Ectodermal cell (in vitro differentiated cells): ENCODE data around the gene NIPAL4.

Source experiments
- H3K27ac ChIP-seq: 2 replicates; pipeline ENCODE4 v1.7.0; 2013; ENCODE audit warnings: mild to moderate bottlenecking, low read depth, low read length; ENCODE audit not compliant: insufficient read depth, poor library complexity, severe bottlenecking
- H3K27me3 ChIP-seq: 2 replicates; pipeline ENCODE4 v1.7.0; 2013; ENCODE audit warnings: mild to moderate bottlenecking, low read length; ENCODE audit not compliant: insufficient read depth, control insufficient read depth, poor library complexity, severe bottlenecking
- H3K36me3 ChIP-seq: one replicate; pipeline ENCODE4 v1.7.0; 2013; ENCODE audit warnings: low read length; ENCODE audit not compliant: control insufficient read depth, insufficient read depth
- H3K4me1 ChIP-seq: one replicate; pipeline ENCODE4 v1.7.0; 2013; ENCODE audit warnings: low read length; ENCODE audit not compliant: control insufficient read depth, insufficient read depth
- H3K4me3 ChIP-seq: 2 replicates; pipeline ENCODE4 v1.7.0; 2013; ENCODE audit warnings: low read depth, low read length, control low read depth; ENCODE audit not compliant: insufficient read depth
- H3K9me3 ChIP-seq: 2 replicates; pipeline ENCODE4 v1.7.0; 2013; ENCODE audit warnings: mild to moderate bottlenecking, low read length, moderate library complexity; ENCODE audit not compliant: control insufficient read depth
- WGBS, 2 experiments: methylation state at CpG; one replicate each; pipeline ENCODE4 v1.1.7; 2013; ENCODE audit warnings: missing lambda C conversion rate in 2 of 2; 5-methylcytosine and 5-hydroxymethylcytosine counted together

The NIPAL4 gene

DNA sequence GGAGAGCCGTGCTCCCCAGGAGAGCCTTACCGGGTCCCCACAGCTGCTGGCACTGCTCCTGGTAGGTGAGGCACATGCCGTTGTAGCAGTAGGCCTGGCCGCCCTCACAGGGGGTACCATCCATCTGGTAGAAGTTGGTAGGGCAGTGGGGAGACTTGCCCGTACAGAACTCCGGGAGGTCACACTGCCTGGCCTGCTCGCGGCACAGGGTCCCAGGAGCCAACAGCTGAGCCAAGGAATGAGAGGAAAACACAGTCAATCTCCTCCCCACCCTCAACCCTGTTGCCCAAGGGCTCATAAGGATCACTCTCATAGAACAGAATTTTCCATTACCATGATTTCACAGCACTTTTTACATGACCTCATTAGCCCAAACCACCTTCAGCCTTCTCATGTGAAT lies 36.9 kb downstream of the NIPAL4 start:
- H3K9me3 ChIP-seq: no peaks in the 10 kb centered on the region
- H3K4me1 ChIP-seq: no peaks in the 10 kb centered on the region
- H3K4me3 ChIP-seq: no peak overlapping the region
- H3K36me3 ChIP-seq: no peaks in the 10 kb centered on the region
- 95 to 96% methylated on average over 8 of the region's 8 CpGs for WGBS, 2 experiments
- no peak overlapping the region for H3K27ac ChIP-seq
- H3K27me3 ChIP-seq: no peaks in the 10 kb centered on the region

DNA sequence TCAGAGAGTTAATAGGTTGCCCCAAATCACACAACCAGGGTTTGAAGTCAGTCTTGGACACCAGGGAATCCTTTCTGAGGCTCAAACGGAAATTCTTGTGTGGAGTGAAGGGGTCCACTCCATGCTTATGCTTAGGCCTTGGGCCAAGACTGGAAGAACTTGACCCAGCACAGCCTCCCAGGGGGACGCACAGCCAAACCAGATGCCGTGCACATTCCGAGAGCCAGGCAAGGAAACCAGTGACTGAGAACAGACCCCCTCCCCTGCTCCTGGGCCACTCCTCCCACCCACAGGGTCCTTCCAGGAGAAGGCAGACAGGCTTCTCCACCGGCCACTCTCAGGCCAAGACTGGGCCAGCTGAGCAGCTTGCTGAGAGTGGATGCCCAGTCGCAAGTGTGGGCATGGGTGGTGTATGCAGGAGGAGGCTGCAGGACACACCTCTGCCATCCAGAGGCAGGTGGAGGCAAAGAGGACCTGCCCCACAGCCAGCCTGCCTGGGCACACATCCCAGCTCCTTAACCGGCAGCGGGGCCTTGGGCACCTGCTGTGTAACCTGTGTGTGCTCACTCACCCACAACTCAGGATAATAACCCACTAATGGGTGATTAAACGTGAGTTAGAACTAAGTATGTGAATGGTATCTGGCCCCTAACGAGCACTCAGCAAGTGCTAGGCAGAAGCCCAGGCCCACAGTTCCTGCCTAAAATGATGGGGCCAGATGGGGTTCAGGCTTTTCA lies 38.0 kb downstream of the NIPAL4 start:
- WGBS, 2 experiments: 90 to 91% methylated on average over 10 of the region's 10 CpGs
- Histone ChIP-seq H3K4me1 (no peaks in the 10 kb centered on the region), H3K36me3 (no peaks in the 10 kb centered on the region), H3K4me3 (no peak overlapping the region), H3K27ac (no peak overlapping the region), H3K9me3 (no peaks in the 10 kb centered on the region), H3K27me3 (no peaks in the 10 kb centered on the region)

DNA sequence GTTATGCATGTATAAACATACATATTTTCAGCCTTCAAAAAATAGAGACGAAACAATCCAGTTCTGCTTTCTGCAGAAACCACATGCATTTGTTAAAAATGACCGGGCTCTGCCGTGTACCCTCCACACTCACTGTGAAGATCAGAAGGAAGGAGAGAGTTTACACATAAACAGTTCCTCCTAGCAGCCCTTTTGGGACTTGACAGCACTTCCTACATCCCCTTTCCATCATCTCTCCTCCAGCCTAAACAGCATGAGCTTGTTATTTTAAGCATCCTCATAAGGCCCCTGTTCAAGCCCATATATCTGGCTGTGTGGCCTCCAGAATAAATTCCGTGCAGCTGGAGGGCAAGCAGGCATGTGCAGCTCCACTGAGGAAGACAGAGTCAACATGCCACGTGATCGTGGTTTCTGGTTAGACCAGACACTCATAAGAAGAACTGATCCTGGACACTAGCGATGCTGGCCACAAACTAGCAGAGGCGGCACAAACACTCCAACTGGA lies 42.2 kb downstream of the NIPAL4 start:
- no peaks in the 10 kb centered on the region for H3K36me3 ChIP-seq
- no peaks in the 10 kb centered on the region for H3K27me3 ChIP-seq
- no peak overlapping the region for H3K27ac ChIP-seq
- no peak overlapping the region for H3K4me3 ChIP-seq
- 93 to 96% methylated on average over 8 of the region's 8 CpGs for WGBS, 2 experiments
- no peaks in the 10 kb centered on the region for H3K9me3 ChIP-seq
- no peaks in the 10 kb centered on the region for H3K4me1 ChIP-seq

DNA sequence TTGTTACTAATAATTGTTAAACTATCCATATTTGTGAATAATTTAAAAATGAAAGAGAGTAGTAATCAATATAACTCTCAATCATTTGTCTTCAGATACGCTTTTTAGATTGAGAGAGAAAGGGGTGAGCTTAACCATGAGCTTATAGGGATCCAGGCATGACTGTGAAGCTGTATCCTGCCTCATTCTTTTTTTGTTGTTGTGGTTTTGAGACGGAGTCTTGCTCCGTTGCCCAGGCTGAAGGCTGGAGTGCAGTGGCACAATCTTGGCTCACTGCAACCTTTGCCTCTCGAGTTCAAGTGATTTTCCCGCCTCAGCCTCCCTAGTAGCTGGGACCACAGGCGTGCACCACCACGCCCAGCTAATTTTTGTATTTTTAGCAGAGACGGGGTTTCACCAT lies 44.0 kb downstream of the NIPAL4 start:
- H3K36me3 ChIP-seq: no peaks in the 10 kb centered on the region
- no peaks in the 10 kb centered on the region for H3K4me1 ChIP-seq
- H3K27me3 ChIP-seq: no peaks in the 10 kb centered on the region
- H3K4me3 ChIP-seq: no peak overlapping the region
- WGBS, 2 experiments: 80 to 81% methylated on average over 8 of the region's 8 CpGs
- no peaks in the 10 kb centered on the region for H3K9me3 ChIP-seq
- H3K27ac ChIP-seq: no peak overlapping the region

DNA sequence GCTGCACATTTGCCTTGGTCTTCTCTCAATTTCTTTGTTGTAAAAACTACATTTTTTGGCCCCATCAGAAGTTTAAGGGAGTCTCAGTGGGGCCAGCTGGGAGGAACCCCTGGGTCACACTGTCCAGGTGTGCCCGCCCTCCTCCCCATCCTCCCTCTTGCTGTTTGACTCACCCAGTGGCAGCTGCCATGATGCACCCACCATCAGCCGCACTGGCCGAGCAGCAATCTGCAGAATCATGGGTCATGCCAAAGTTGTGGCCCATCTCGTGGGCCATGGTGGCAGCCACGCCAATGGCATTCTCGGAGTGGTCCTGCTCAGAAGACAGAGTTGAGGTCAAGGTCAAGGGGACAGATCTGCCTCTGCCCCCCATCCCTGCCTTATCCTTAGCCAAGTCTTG lies 45.5 kb downstream of the NIPAL4 start:
- Histone ChIP-seq H3K27ac (no peak overlapping the region), H3K36me3 (no peaks in the 10 kb centered on the region), H3K27me3 (no peaks in the 10 kb centered on the region), H3K9me3 (no peaks in the 10 kb centered on the region), H3K4me3 (no peak overlapping the region), H3K4me1 (no peaks in the 10 kb centered on the region)
- WGBS, 2 experiments: 95 to 97% methylated on average over 6 of the region's 6 CpGs

DNA sequence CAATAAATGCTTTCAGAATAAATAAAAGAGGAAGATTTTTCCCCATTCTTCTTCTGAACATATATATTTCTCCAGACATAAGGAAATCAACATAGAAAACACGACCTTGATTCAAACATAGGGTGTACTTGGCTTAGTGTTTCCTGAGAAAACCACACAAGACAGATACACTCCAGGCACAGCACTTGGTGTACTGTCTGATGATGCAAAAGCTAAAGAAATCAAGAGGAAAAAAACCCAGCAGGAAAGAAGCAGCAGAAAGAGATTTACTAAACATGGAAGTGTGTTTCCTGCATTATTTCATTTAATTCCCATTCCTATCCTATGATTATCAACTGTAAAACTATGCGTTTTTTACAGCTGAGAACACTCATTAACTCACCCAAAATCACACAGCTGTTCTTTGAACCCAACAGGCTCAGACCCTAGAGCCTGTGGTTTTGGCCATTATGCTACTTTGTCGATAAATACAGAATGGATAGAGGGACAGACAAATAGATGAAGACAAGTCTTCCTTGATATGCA lies 46.1 kb downstream of the NIPAL4 start:
- H3K4me3 ChIP-seq: no peak overlapping the region
- no peaks in the 10 kb centered on the region for H3K27me3 ChIP-seq
- WGBS, 2 experiments: 89 to 94% methylated on average over 3 of the region's 3 CpGs
- no peaks in the 10 kb centered on the region for H3K36me3 ChIP-seq
- H3K27ac ChIP-seq: no peak overlapping the region
- H3K9me3 ChIP-seq: no peaks in the 10 kb centered on the region
- no peaks in the 10 kb centered on the region for H3K4me1 ChIP-seq

DNA sequence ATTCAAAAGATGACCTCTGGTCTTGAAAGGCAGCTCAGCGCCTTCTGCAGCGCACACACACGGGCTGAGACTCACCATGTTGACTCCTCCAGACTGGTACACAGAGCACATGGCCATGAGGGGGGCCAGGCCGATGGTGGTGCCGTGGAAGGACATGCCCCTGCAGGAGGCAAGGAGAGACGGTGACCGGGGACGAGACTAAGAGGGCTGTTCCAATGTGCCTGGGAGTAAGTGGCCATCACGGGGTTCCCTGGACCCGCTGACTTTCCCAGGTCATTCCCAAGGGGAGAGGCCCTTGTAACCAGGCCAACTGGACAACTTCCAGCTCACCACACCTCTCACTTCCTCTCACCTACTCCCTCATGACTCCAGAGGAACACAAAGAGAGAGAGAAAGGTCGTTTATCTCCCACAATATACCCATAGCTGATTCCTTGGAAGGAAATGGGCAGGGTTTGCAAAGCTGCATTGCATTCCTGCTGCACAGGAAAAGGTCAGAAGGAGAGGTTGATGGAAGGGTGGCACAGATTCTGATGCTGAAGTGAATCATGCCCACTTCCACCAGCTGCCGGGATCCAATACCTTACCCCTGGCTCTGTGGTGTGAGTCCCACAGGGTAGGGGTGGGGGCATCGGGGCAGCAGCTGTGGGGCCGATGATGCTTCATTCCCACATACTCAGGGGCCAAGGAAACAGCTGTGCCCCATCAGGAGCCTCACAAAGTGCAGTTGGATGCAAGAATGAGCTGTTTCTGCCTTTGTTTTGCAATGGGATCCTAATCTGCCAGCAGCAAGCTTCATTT lies 47.2 kb downstream of the NIPAL4 start:
- 92 to 95% methylated on average over 13 to 14 of the region's 14 CpGs for WGBS, 2 experiments
- Histone ChIP-seq H3K4me3 (no peak overlapping the region), H3K27ac (no peak overlapping the region), H3K4me1 (no peaks in the 10 kb centered on the region), H3K36me3 (no peaks in the 10 kb centered on the region), H3K27me3 (no peaks in the 10 kb centered on the region), H3K9me3 (no peaks in the 10 kb centered on the region)

DNA sequence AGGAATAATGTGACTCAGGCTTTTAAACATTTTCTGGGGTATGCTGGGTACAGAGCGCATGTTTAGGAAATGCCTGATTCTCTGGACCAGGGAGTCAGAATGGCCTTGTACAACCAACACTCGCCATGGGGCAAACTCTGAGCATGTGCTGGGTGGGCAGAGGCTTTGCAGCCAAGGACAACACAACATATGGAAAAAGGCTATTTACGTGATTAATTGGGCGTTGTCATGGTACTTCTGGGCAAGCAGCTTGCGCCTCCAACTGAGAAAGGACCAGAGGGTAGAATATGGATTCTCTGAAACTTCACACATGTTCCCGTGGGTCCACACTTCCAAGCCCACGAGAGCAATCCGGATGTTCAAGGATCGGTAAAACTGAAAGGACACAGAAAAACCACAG lies 49.1 kb downstream of the NIPAL4 start:
- no peak overlapping the region for H3K27ac ChIP-seq

DNA sequence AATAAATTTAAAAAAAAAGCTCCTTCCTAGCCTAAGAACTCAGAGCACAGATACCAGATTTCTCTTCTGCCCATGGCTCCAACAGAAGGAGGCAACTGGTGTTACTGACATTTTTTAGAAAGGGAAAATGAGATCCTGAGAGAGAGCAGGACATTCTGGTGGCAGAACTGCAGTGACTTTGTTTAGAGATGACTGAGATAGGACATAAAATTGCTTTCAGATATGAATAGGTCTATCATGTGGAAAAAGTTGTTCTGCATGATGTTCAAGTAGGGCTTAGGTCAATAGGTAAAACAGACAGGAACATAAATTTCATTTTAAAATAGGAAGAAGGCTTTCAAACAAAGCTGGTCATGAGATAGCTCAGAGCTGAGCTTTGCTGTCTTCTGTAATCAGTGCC lies 49.6 kb downstream of the NIPAL4 start:
- Histone ChIP-seq H3K36me3 (peaks cover 5% of the 10 kb centered on the region), H3K4me3 (no peak overlapping the region), H3K4me1 (no peaks in the 10 kb centered on the region), H3K9me3 (no peaks in the 10 kb centered on the region), H3K27me3 (no peaks in the 10 kb centered on the region), H3K27ac (no peak overlapping the region)

More for the DNA sequence above, 49.1 kb downstream of the NIPAL4 start:
- peaks cover 5% of the 10 kb centered on the region for H3K36me3 ChIP-seq
- no peak overlapping the region for H3K4me3 ChIP-seq
- H3K4me1 ChIP-seq: no peaks in the 10 kb centered on the region
- H3K27me3 ChIP-seq: no peaks in the 10 kb centered on the region
- no peaks in the 10 kb centered on the region for H3K9me3 ChIP-seq
- 97 to 98% methylated on average over 9 of the region's 9 CpGs for WGBS, 2 experiments

DNA sequence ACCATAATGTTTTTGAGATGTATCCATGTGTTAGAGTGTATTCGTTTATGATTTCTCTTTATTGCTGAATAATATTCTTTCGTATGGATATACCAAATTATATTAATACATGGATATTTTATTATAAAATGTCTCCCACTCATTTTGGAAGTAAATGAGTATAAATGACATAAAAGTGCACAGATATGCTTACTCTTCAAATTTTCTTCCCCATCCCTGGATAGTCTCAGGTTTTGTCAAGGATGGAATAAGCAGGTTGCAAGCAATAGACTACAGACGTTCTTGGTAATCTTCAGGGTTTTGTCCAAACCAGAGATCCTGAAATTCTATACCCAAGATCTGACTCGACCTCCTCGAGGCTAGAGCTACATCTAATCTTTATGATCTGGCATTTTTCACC lies 50.7 kb downstream of the NIPAL4 start:
- H3K4me1 ChIP-seq: no peaks in the 10 kb centered on the region
- no peaks in the 10 kb centered on the region for H3K27me3 ChIP-seq
- no peak overlapping the region for H3K27ac ChIP-seq
- H3K36me3 ChIP-seq: peaks cover 5% of the 10 kb centered on the region
- no peak overlapping the region for H3K4me3 ChIP-seq
- WGBS, 2 experiments: 83 to 100% methylated on average over 1 to 3 of the region's 5 CpGs
- no peaks in the 10 kb centered on the region for H3K9me3 ChIP-seq
